ENCODE measurements around the gene PLEKHG2. TPM values are rescaled to one million over a fixed set of nuclear protein-coding genes. Genes with fewer than 3 reads are reported as not detected.

The PLEKHG2 gene
- total RNA-seq, 1 donor from 2014 or later: 27.3 TPM

- DNase-seq: peak; percentile 79
These were observed 5.6 kb upstream of the PLEKHG2 start, which contains the start of gene ZFP36 for GRCh38 chr19:39406656-39407409. Gene ZFP36, plus strand, starts transcription at chr19:39406847. Its CDS starts 58 bp downstream, at chr19:39406905.

- DNase-seq: no peak
These were observed 5.1 kb upstream of the PLEKHG2 start for GRCh38 chr19:39407410-39407659.

DNA sequence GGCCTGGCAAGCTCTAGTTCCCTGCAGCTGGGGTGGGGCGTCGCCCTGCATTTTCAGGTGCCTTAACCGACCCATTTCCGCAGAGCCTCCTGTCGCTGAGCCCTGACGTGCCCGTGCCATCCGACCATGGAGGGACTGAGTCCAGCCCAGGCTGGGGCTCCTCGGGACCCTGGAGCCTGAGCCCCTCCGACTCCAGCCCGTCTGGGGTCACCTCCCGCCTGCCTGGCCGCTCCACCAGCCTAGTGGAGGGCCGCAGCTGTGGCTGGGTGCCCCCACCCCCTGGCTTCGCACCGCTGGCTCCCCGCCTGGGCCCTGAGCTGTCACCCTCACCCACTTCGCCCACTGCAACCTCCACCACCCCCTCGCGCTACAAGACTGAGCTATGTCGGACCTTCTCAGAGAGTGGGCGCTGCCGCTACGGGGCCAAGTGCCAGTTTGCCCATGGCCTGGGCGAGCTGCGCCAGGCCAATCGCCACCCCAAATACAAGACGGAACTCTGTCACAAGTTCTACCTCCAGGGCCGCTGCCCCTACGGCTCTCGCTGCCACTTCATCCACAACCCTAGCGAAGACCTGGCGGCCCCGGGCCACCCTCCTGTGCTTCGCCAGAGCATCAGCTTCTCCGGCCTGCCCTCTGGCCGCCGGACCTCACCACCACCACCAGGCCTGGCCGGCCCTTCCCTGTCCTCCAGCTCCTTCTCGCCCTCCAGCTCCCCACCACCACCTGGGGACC is 4.6 kb upstream of the PLEKHG2 start:
- DNase-seq: no peak

DNA sequence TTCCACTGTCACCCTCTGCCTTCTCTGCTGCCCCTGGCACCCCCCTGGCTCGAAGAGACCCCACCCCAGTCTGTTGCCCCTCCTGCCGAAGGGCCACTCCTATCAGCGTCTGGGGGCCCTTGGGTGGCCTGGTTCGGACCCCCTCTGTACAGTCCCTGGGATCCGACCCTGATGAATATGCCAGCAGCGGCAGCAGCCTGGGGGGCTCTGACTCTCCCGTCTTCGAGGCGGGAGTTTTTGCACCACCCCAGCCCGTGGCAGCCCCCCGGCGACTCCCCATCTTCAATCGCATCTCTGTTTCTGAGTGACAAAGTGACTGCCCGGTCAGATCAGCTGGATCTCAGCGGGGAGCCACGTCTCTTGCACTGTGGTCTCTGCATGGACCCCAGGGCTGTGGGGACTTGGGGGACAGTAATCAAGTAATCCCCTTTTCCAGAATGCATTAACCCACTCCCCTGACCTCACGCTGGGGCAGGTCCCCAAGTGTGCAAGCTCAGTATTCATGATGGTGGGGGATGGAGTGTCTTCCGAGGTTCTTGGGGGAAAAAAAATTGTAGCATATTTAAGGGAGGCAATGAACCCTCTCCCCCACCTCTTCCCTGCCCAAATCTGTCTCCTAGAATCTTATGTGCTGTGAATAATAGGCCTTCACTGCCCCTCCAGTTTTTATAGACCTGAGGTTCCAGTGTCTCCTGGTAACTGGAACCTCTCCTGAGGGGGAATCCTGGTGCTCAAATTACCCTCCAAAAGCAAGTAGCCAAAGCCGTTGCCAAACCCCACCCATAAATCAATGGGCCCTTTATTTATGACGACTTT is 3.9 kb upstream of the PLEKHG2 start:
- no peak for DNase-seq

DNA sequence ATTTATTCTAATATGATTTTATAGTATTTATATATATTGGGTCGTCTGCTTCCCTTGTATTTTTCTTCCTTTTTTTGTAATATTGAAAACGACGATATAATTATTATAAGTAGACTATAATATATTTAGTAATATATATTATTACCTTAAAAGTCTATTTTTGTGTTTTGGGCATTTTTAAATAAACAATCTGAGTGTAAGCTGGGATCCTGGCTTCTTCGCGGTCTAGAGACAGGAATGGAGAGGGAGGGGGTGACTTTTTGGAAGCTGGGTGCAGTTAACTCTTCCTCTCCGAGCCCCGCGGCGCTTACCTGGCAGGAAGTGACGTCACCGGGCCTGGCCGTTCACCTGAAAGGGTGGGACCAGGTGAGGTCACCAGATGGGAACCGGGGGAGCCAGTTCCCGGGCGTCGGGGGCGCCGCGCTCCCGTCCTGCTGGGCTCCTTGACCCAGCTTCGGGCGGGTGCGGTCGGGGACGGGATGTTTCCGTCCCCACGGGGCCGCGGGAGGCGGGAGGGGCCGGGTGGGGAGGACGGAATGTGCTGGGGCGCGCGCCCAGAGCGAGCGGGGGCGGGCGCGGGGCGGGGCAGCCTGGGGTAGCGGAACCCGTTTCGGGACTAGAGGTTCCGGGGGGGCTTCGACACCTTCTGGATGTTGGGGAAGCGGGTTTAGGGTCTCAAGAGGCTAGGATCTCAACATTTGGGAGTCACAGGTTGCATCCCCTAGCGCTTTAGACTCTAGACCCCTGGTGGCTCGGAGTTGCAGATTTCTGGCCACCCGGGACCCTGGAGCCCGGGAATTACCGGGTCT is 3.1 kb upstream of the PLEKHG2 start:
- DNase-seq: peak; percentile 52

DNA sequence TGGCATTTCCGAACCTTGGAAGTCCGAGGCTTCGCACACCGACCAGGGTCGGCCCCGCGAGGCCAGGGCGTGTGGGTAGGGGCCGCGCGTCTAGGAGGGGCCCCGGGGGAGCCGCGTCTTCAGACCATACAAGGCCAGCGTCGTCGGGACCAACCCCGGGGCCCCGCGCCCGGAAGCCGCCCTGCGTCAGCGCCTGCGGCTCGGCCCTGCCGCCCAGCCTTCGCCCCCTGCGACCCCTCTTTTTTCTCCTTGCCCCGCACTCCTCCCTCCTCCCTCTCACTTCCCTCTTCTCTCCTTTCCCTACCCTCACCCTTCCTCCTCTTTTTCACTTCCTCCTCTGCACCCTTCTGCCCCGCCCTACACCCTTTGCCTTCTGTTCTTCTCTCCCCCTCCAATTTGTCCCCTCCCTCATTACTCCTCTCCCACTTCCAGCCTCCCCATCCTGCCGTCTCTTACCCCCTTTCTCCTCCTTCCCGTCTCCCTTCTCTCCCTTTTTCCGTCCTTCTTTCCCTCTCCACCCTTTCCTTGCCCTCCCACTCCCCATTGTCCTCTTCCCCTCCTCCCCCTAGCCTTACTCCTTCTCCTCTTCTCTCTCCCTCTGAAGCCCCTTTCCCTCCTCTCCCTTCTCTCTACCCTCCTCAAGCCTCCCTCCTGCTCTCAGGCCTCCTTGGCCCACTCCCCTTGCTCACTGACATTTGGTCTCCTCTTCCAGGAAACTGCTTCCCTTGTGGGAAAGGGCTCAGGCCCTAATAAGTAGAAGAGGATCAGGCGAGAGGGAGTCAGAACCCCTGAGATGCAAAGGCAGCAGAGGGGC is 2.2 kb upstream of the PLEKHG2 start:
- DNase-seq: no peak

GRCh38 chr19:39410831-39411080 is 1.7 kb upstream of the PLEKHG2 start:
- DNase-seq: no peak

DNA sequence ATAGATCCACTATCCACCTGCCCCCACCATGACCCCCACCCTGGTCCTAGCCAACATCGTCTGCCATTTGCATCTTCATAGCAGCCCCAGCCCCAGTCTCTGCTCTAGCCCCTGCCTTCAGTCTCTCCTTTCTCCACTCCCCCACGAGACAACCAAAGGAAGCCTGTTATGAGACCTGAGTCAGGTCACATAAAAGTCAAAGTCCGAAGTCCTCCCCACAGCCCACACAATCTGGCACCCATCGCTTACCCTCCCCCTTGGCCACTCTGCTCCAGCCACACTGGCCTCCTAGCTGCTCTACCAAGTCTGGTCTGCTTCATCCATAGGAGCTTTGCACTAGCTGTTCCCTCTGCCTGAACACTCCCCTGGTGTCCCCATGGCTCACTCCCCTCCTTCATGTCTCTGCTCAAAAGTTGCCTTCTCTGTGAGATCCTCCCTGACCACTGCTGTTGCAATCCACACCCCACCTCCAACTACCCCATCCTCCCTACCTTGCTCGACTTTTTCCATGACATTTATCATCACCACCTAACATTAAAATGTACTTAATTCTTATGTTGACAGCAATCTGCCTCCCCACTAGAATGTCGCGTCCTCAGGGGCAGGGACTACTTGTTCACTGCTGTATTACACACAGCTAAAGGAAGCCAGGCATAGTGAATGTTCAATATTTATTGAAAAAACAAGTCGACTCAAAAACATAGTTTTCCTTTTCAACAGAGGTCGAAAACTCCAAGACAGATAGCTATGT is 1.2 kb upstream of the PLEKHG2 start:
- DNase-seq: no peak

GRCh38 chr19:39411832-39412099 is 703 bp upstream of the PLEKHG2 start:
- peak; percentile 54 for DNase-seq

GRCh38 chr19:39412867-39413271 is 400 bp downstream of the PLEKHG2 start:
- DNase-seq: no peak

DNA sequence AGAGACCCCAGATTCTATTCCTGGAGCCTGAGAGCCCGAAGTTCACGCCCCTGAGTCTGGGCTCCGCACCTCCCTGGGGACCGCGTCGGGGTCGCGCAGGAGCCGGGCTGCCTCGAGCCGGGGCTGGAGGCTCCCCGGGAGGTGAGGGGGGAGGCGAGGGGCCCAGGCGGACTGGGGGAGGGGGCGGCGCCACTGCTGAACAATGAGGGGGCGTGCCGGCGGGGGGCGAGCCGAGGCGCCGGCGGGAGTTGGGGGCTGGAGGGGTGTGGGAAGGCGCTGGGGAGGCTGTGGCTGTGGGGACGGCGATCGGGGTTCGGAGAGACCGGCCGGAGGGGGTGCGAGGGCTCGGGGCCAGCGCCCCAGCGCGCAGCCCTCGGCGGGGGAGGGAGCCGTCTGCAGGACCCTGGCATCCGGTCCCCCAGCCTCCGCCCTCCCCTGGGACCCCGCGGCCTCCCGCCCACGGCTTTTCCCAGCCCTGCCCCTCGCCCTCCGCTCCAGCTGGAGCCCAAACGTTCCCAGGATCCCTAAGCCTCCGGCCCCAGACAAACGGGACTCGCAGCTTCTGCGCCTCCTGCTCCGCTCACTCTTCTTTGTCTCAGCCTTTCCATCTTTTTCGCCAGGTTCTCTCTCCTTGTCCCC is 922 bp downstream of the PLEKHG2 start:
- DNase-seq: no peak

GRCh38 chr19:39413911-39414608 is 1.6 kb downstream of the PLEKHG2 start:
- no peak for DNase-seq

GRCh38 chr19:39415111-39416046 is 2.9 kb downstream of the PLEKHG2 start:
- no peak for DNase-seq

GRCh38 chr19:39416152-39417120 is 4.0 kb downstream of the PLEKHG2 start:
- no peak for DNase-seq

DNA sequence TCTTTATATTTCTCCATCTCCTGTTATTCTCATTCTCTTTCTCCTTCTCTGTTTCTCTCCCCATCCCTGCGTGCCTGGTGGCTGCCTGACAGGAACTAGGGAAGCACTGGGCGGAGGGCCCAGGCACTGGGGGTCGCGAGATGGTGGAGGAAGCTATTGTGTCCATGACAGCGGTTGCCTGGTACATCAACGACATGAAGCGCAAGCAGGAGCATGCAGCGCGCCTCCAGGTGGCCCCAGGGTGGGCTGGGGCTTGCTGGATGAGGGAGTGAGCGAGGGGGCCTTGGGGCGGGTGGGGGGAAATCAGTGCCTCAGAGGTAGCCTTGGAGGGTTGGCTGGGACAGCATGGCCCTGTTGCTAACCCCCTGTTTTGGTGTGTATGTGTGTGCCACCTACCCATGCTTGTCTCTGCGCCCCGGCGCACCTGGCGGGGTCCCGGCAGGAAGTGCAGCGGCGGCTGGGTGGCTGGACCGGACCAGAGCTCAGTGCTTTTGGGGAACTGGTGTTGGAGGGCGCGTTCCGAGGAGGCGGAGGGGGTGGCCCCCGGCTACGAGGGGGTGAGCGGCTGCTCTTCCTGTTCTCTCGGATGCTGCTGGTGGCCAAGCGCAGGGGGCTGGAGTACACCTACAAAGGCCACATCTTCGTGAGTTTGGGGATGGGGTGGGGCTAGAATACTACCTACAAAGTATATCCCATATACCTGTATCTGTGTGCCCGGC is 5.2 kb downstream of the PLEKHG2 start:
- DNase-seq: no peak

DNA sequence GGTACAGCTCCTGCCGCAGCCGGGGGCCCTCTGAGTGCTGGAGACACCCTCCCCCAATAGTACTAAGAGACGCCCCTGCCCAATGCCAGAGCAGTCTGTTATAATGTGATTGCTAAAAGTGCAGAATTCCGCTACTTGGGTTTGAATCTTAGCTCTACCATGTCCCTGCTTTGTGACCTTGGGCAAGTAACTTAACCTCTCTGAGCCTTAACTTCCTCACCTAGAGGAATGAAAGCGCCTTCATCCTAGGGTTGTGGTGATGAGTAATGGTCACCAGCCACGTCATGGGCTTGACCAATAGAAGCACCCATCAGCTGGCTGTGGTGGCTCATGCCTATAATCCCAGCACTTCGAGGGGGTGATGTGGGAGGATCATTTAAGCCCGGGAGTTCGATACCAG is 6.5 kb downstream of the PLEKHG2 start:
- DNase-seq: no peak

GRCh38 chr19:39420769-39421168 is 8.3 kb downstream of the PLEKHG2 start:
- DNase-seq: no peak

Measured in occipital lobe (tissue), 2 donors.